Natural killer cell treated with Interleukin-12 subunit alpha and Interleukin-12 subunit beta and Interleukin-15 and Interleukin-18, amount 100 ng/mL, for 72 hours (primary cell): Measurements from ENCODE around the gene ABCB1. TPM values are rescaled to one million over a fixed set of nuclear protein-coding genes. Genes with fewer than 3 reads are reported as not detected.
"Not testable (repeated sequence)": the region's sequence is repeated elsewhere in the genome, so short reads cannot be mapped to it uniquely, and the experiment has no call there.

Experiments used
- ATAC-seq, 2 donors: fragments of 150-1000 bp; cut with Tn5 transposase in 1 of 2; sonication (Bioruptor Pico), chemical (Tn5 transposase) in 1 of 2; 2 replicates each; pipeline ENCODE4 v1.10.0; 2021
- DNase-seq: peaks from one replicate; pipeline ENCODE4 v3.0.0; 2022; ENCODE audit warnings: low spot score
- H3K27ac Mint-ChIP-seq, 2 donors: 1 replicate in 1 of 2; 2 replicates in 1 of 2; pipeline ENCODE4 v1.8.0; 2022; ENCODE audit warnings: mixed read lengths in 2 of 2, mild to moderate bottlenecking in 1 of 2, moderate library complexity in 1 of 2
- H3K27me3 Mint-ChIP-seq, 2 donors: 1 replicate in 1 of 2; 2 replicates in 1 of 2; pipeline ENCODE4 v1.8.0; 2022; ENCODE audit warnings: mixed read lengths in 2 of 2
- H3K36me3 Mint-ChIP-seq: one replicate; pipeline ENCODE4 v1.8.0; 2022; ENCODE audit warnings: mixed read lengths
- H3K4me1 Mint-ChIP-seq, 2 donors: 1 replicate in 1 of 2; 2 replicates in 1 of 2; pipeline ENCODE4 v1.8.0; 2022; ENCODE audit warnings: low read depth in 2 of 2, mixed read lengths in 2 of 2, mild to moderate bottlenecking in 1 of 2
- H3K4me3 Mint-ChIP-seq: one replicate; pipeline ENCODE4 v1.8.0; 2022; ENCODE audit warnings: mixed read lengths
- H3K9me3 Mint-ChIP-seq: 2 replicates; pipeline ENCODE4 v1.8.0; 2022; ENCODE audit warnings: mixed read lengths
- total RNA-seq, 2 donors: library from RNA; stranded (reverse); gene quantifications; one replicate each; pipeline ENCODE4 v1.2.3, GENCODE V29; 2022

ABCB1 gene
- total RNA-seq, 2 donors from 2014 or later, result 11.1 to 15.1 TPM

- Mint-ChIP-seq H3K4me1 (peaks cover 18 to 21% of the 10 kb centered on the region in 2 donors), H3K27me3 (peaks cover 7 to 9% of the 10 kb centered on the region in 2 donors), H3K27ac (peak overlapping the region in 1 of 2 donors; percentile 14), H3K9me3 (no peaks in the 10 kb centered on the region), H3K36me3 (no peaks in the 10 kb centered on the region), H3K4me3 (peak overlapping the region; percentile 83)
- ATAC-seq (no peak), DNase-seq (no peak)
Measured at GRCh38 chr7:87598234-87599009, 2.3 kb downstream of the ABCB1 start.

DNA sequence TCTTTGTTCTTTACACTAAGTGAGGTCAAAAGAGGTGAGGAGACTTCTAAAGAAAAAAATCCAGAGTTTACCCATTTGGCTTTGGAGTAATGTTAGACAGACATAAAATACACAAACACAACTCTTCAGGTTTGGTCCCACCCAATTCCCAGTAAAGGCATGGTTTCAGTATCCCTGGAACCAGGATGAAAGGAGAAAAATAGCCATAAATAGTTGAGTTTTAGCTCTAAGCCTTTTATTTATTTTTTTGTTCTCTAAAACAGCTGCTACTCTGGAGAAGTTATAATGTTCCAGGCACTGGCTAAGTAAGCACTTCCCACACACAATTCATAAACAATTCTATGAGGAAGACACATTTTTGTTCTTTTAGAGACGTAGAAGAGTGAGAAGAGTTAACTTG, 4.0 kb downstream of the ABCB1 start:
- no peak overlapping the region for H3K27ac Mint-ChIP-seq
- H3K9me3 Mint-ChIP-seq, result no peaks in the 10 kb centered on the region
- no peaks in the 10 kb centered on the region for H3K36me3 Mint-ChIP-seq
- H3K27me3 Mint-ChIP-seq, result no peaks in the 10 kb centered on the region
- DNase-seq, result no peak
- H3K4me3 Mint-ChIP-seq, result no peak overlapping the region
- peaks cover 18 to 21% of the 10 kb centered on the region in 2 donors for H3K4me1 Mint-ChIP-seq
- ATAC-seq, result no peak

DNA sequence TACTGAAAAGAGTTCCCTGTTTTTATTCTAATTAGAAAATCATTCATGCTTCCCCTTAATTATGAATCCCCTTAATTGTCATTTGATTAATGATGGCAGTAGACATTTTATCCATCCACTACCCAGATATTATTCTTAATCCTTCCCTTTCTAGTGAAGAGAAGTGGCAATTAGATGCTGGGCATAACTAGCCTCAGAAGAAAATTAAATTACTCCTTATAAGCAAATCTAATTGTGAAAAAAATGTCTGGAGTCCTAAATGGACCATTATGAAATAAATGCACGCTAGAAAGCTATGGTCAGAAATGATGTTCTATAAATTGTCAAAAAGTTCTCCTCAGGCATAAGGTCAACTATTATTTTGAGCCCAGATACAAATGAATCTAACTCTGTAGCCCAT, 4.5 kb downstream of the ABCB1 start:
- ATAC-seq (no peak), DNase-seq (no peak)
- no peak overlapping the region for H3K27ac Mint-ChIP-seq
- no peak overlapping the region for H3K4me3 Mint-ChIP-seq
- H3K9me3 Mint-ChIP-seq, result no peaks in the 10 kb centered on the region
- peaks cover 18 to 21% of the 10 kb centered on the region in 2 donors for H3K4me1 Mint-ChIP-seq
- no peaks in the 10 kb centered on the region for H3K36me3 Mint-ChIP-seq
- H3K27me3 Mint-ChIP-seq, result no peaks in the 10 kb centered on the region

DNA sequence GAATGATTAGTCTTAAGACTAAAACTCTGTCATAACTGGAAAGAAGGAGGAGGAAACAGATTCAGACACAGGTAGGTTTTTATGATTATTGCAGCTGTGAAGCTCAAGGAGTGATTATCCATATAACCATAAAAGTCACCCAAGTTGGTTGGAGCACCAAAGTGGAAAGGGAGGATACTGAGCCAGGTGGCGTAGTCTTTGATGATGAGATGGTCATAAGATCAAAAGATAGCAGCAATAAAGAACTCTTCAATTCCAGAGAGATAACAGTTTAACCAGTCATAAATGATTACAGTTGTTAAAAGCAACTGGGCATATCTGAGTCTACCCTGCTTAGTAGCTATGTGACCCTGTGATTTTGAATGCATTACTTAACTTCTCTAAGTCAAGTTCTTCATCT, 8.4 kb downstream of the ABCB1 start:
- Mint-ChIP-seq H3K4me3 (no peak overlapping the region), H3K36me3 (no peaks in the 10 kb centered on the region), H3K9me3 (no peaks in the 10 kb centered on the region), H3K27me3 (no peaks in the 10 kb centered on the region), H3K27ac (no peak overlapping the region), H3K4me1 (peaks cover 0 to 8% of the 10 kb centered on the region in 2 donors)
- DNase-seq, result no peak
- ATAC-seq, result no peak

- no peaks in the 10 kb centered on the region for H3K36me3 Mint-ChIP-seq
- H3K9me3 Mint-ChIP-seq, result no peaks in the 10 kb centered on the region
- peaks cover 4 to 12% of the 10 kb centered on the region in 2 donors for H3K4me1 Mint-ChIP-seq
- ATAC-seq (no peak), DNase-seq (no peak)
- no peak overlapping the region for H3K4me3 Mint-ChIP-seq
- H3K27ac Mint-ChIP-seq, result no peak overlapping the region
- no peaks in the 10 kb centered on the region for H3K27me3 Mint-ChIP-seq
Measured at GRCh38 chr7:87591211-87591610, 9.5 kb downstream of the ABCB1 start.

DNA sequence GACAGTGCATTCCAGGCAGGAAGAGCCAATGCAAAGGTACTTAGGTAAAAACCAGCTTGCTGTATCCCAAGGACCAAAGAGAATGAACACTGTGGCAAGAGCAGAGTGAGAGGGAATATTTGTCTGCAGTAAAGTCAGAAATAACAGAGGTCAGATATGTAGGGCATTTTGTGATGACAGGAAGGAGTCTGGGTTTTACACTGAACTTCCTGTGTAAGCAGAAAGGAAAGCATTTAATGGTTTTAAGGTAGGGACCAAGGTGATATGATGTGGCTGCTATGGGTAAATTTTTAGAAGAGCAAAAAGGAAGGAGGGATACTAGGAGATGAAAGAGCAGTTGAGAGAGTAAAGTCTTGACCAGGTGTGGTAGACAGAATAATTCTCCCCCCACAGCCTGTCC, 10.1 kb downstream of the ABCB1 start:
- no peak for DNase-seq
- H3K4me3 Mint-ChIP-seq, result no peak overlapping the region
- H3K27ac Mint-ChIP-seq, result no peak overlapping the region
- ATAC-seq, result peak in 1 of 2 donors; percentile 6
- peaks cover 7 to 14% of the 10 kb centered on the region in 2 donors for H3K4me1 Mint-ChIP-seq
- H3K27me3 Mint-ChIP-seq, result no peaks in the 10 kb centered on the region
- H3K9me3 Mint-ChIP-seq, result no peaks in the 10 kb centered on the region
- no peaks in the 10 kb centered on the region for H3K36me3 Mint-ChIP-seq

DNA sequence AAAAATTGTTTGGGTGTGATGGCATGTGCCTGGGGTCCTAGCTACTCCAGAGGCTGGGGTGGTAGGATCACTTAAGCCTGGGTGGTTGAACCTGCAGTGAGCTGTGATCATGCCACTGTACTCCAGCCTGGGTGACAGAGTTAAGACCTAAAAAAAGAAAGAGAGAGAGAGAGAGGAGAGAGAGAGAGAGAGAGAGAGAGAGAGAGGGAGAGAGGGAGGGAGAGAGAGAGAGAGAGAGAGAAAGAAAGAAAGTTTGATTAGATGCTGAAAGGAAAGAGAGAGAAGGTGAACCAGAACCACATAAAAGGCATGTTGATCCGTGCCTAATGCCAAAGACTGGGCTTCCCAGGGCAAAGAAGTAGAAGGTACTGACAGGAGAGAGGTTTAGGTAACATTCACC, 11.1 kb downstream of the ABCB1 start:
- Mint-ChIP-seq H3K4me1 (peaks cover 7 to 14% of the 10 kb centered on the region in 2 donors), H3K36me3 (peaks cover 8% of the 10 kb centered on the region), H3K4me3 (no peak overlapping the region), H3K27me3 (no peaks in the 10 kb centered on the region), H3K9me3 (no peaks in the 10 kb centered on the region), H3K27ac (no peak overlapping the region)
- no peak for ATAC-seq
- DNase-seq, result no peak

DNA sequence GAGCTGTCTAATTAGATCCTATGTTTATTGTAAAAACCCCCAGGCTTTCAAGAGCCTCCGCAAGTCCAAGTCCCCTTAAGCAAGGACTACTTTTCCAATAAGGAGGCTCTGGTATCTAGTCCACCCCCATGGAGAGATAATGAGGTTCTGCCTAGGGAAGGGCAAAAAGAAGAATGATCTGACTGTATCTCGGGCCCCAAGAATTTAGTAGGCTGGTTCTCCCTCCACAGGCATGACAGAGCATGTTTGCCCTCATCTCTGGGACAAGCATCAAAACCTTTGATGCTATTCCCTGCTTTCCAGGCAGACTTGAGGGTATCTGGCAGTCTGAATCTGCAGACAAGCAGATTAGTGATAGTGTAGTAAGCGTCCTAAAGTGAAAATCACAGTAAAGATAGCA, 19.0 kb downstream of the ABCB1 start:
- peaks cover 27% of the 10 kb centered on the region for H3K36me3 Mint-ChIP-seq
- no peaks in the 10 kb centered on the region for H3K27me3 Mint-ChIP-seq
- no peak overlapping the region for H3K27ac Mint-ChIP-seq
- ATAC-seq (no peak), DNase-seq (no peak)
- H3K4me3 Mint-ChIP-seq, result no peak overlapping the region
- H3K4me1 Mint-ChIP-seq, result peaks cover 7 to 13% of the 10 kb centered on the region in 2 donors
- H3K9me3 Mint-ChIP-seq, result no peaks in the 10 kb centered on the region

DNA sequence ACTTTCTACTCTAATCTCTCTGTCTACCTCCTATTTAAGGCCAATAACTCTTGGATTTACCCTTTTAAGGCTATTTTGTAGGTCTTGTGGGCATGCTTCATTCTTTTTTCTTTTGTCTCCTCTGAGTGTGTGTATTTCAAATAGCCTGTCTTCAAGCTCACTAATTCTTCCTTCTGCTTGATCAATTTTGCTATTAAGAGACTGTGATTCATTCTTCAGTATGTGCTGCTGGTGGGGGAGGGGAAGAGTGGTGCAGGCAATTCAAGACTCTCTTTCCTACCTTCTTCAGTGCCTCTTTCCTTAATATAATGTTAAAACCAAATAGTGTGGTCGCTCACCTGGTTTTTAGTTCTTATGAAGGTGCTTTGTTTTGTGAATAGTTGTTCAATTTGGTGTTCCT, 20.0 kb downstream of the ABCB1 start:
- peaks cover 0 to 8% of the 10 kb centered on the region in 2 donors for H3K4me1 Mint-ChIP-seq
- peaks cover 27% of the 10 kb centered on the region for H3K36me3 Mint-ChIP-seq
- no peak overlapping the region for H3K4me3 Mint-ChIP-seq
- no peaks in the 10 kb centered on the region for H3K9me3 Mint-ChIP-seq
- no peak for DNase-seq
- ATAC-seq, result no peak
- no peaks in the 10 kb centered on the region for H3K27me3 Mint-ChIP-seq
- peak overlapping the region in 1 of 2 donors; percentile 32 for H3K27ac Mint-ChIP-seq

DNA sequence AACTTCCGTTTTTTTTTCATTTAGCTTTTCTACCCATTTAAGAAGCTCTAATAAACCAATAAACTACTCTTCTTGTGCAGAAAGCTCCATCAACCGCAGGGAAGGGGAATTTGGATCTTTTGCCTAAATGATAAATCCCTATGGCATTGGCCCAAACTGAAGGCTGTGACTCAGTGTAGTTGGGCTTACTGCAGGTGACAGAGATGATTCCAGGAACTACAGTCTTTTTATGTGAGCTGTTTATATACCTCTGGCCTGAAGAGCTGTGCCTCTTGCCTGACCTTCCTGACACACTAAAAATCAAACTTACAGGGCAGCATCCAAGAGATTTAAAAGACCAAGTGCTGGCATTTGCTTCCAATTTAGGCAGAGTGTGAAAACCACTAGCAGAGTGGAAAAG, 25.2 kb downstream of the ABCB1 start:
- Mint-ChIP-seq H3K27me3 (no peaks in the 10 kb centered on the region), H3K4me1 (peaks cover 14 to 25% of the 10 kb centered on the region in 2 donors), H3K27ac (peak overlapping the region in 1 of 2 donors; percentile 10), H3K36me3 (peaks cover 10% of the 10 kb centered on the region), H3K9me3 (no peaks in the 10 kb centered on the region), H3K4me3 (no peak overlapping the region)
- DNase-seq (no peak), ATAC-seq (no peak)

GRCh38 chr7:87574630-87575029, 26.1 kb downstream of the ABCB1 start:
- DNase-seq (no peak), ATAC-seq (peak; percentile 71 to 78)
- H3K36me3 Mint-ChIP-seq, result peaks cover 4% of the 10 kb centered on the region
- H3K4me1 Mint-ChIP-seq, result peaks cover 14 to 25% of the 10 kb centered on the region in 2 donors
- no peaks in the 10 kb centered on the region for H3K27me3 Mint-ChIP-seq
- peak overlapping the region; percentile 6 to 70 for H3K27ac Mint-ChIP-seq
- H3K9me3 Mint-ChIP-seq, result no peaks in the 10 kb centered on the region
- no peak overlapping the region for H3K4me3 Mint-ChIP-seq

GRCh38 chr7:87572513-87572912, 28.2 kb downstream of the ABCB1 start:
- H3K36me3 Mint-ChIP-seq, DNase-seq, H3K27me3 Mint-ChIP-seq, H3K27ac Mint-ChIP-seq, H3K4me3 Mint-ChIP-seq, ATAC-seq, H3K9me3 Mint-ChIP-seq: not testable (repeated sequence)
- H3K4me1 Mint-ChIP-seq, result peaks cover 14 to 25% of the 10 kb centered on the region in 2 donors

DNA sequence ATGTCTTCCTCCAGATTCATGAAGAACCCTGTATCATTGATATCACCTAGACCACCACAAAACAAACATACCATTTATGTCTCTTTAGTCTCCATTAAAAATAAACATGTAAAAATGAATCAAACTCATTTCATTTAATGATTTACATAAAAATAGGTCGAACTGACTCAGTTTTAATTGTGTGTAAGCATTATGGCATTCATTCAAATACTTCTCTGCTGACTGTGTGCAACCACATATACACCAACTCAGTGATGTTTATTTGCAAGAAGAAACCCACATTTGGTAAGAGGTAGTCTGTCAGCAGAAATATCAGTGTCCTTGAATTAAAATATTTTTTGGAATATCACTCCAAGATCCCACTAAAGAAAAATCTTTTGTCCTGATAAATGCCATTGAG, 30.5 kb downstream of the ABCB1 start:
- Mint-ChIP-seq H3K27me3 (no peaks in the 10 kb centered on the region), H3K27ac (no peak overlapping the region), H3K9me3 (no peaks in the 10 kb centered on the region), H3K36me3 (no peaks in the 10 kb centered on the region), H3K4me3 (no peak overlapping the region), H3K4me1 (peaks cover 14 to 17% of the 10 kb centered on the region in 2 donors)
- ATAC-seq (no peak), DNase-seq (no peak)

DNA sequence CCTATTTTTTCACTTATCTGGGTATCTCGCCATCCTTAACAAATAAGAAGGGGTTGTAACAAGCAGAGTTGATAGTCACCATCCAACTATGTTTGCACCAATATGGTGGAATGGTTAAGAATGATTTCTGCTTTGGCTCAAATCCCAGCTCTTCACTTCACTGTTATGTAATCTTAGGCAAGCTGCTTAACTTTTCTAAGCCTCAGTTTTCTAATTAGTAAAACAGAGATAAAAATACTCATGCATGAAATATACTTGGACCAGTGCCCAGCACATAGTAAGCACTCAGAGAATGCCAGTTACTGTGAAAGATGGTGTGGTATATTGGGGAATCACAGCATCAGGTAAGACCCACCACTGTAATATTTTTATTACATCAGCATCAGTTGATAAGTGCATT, 33.6 kb downstream of the ABCB1 start:
- Mint-ChIP-seq H3K36me3 (no peaks in the 10 kb centered on the region), H3K4me3 (no peak overlapping the region), H3K9me3 (no peaks in the 10 kb centered on the region), H3K4me1 (peaks cover 8 to 9% of the 10 kb centered on the region in 2 donors), H3K27me3 (no peaks in the 10 kb centered on the region), H3K27ac (no peak overlapping the region)
- ATAC-seq (no peak), DNase-seq (no peak)
